Thyroid gland (tissue), 4 donors: ENCODE results near the gene OLIG1. TPM values are rescaled to one million over a fixed set of nuclear protein-coding genes. Genes with fewer than 3 reads are reported as not detected.

ENCODE experiments used
- DNase-seq, 2 donors: peaks; one replicate each; pipeline ENCODE4 v3.0.0-alpha.2; 2019
- H3K27ac ChIP-seq, 3 donors: fragments of 200-600 bp; sonication (generic); 1 replicate in 2 of 3; 2 replicates in 1 of 3; pipeline ENCODE4 v1.5.1; 2016 to 2019; ENCODE audit warnings: mild to moderate bottlenecking in 1 of 3, moderate library complexity in 1 of 3
- H3K27me3 ChIP-seq: fragments of 200-600 bp; sonication (generic); one replicate; pipeline ENCODE4 v1.5.1; 2019
- H3K36me3 ChIP-seq, 2 donors: fragments of 200-600 bp; sonication (generic); one replicate each; pipeline ENCODE4 v1.5.1; 2016 to 2019
- H3K4me1 ChIP-seq, 2 donors: fragments of 200-600 bp; sonication (generic); one replicate each; pipeline ENCODE4 v1.5.1; 2017 to 2019
- H3K4me3 ChIP-seq, 3 donors: fragments of 200-600 bp; sonication (generic); replicated peaks in 1 of 3; 1 replicate in 2 of 3; 2 replicates in 1 of 3; pipeline ENCODE4 v1.5.1; 2016; ENCODE audit warnings: mild to moderate bottlenecking in 1 of 3
- H3K9me3 ChIP-seq: fragments of 200-600 bp; sonication (generic); one replicate; pipeline ENCODE4 v1.5.1; 2017
- POLR2A ChIP-seq, 2 donors: fragments of 450-650 bp; IDR thresholded peaks; one replicate each; pipeline ENCODE4 v1.6.1; 2017; ENCODE audit warnings: antibody characterized with exemption in 2 of 2, mild to moderate bottlenecking in 2 of 2, moderate library complexity in 1 of 2
- WGBS, 2 donors: methylation state at CpG; one replicate each; pipeline ENCODE4 v1.1.5; 2017; 5-methylcytosine and 5-hydroxymethylcytosine counted together
- intact Hi-C: fragments of 100-400 bp; cut with DNase I; formaldehyde crosslinking; loops from one replicate; pipeline ENCODE4 v1.15.1; 2023
- total RNA-seq, 4 donors: library from RNA; depleted of rRNA; stranded (reverse); fragments of >200 nt; gene quantifications; one replicate each; pipeline ENCODE4 v1.2.3, GENCODE V29; 2016
- TF ChIP-seq, protein P1 (sequence below), 6 experiments: fragments of 200-600 bp in 3 of 6; fragments of 450-650 bp in 3 of 6; sonication (generic) in 3 of 6; IDR thresholded peaks; one replicate each; pipeline ENCODE4 v1.5.1; 2016 to 2019; ENCODE audit warnings: antibody characterized with exemption in 6 of 6, mild to moderate bottlenecking in 2 of 6, inconsistent platforms in 1 of 6, moderate library complexity in 1 of 6

The OLIG1 gene
- total RNA-seq, 4 donors from 2014 or later, result not detected

DNA sequence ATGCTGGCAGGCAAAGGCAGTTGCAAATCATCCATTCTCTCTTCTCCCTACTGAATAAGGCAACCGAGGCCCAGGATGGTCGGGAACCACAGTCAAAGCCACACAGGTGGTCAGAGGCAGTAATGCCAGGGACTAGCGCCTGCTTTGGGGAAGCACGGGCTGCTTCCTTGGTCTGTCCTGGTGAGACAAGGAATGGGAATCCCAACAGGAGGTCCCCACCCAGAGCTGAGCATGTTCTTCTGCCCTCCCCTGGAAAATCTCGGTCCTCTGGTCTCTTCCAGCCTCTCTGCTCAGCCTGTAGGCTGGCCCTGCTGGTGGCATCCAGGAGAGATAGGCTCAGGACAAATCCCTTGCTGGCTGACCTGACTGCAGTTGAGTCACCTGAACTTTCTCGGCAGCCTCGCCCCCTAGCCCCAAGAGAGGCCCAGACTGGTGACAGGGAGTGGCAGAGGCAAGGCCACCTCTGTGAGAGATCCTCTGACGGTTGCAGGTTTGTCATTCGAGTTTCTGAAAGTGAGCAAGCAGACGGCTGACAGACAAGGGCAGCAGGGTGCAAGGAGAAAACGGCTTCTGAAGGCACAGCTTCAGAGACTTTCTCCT lies 5.8 kb downstream of the OLIG1 start:
- H3K4me3 ChIP-seq, result no peak overlapping the region
- H3K27me3 ChIP-seq, result peaks cover 14% of the 10 kb centered on the region
- peaks cover 7 to 14% of the 10 kb centered on the region in 2 donors for H3K4me1 ChIP-seq
- DNase-seq, result no peak
- WGBS, 2 donors, result 59 to 64% methylated on average over 11 of the region's 11 CpGs
- no peaks in the 10 kb centered on the region for H3K36me3 ChIP-seq
- H3K9me3 ChIP-seq, result no peaks in the 10 kb centered on the region
- no peak overlapping the region for H3K27ac ChIP-seq
- intact Hi-C loops, result no loop called here
- no peak for TF ChIP-seq POLR2A (IDR thresholded peaks at IDR 0.05)
- TF ChIP-seq, protein P1, sequence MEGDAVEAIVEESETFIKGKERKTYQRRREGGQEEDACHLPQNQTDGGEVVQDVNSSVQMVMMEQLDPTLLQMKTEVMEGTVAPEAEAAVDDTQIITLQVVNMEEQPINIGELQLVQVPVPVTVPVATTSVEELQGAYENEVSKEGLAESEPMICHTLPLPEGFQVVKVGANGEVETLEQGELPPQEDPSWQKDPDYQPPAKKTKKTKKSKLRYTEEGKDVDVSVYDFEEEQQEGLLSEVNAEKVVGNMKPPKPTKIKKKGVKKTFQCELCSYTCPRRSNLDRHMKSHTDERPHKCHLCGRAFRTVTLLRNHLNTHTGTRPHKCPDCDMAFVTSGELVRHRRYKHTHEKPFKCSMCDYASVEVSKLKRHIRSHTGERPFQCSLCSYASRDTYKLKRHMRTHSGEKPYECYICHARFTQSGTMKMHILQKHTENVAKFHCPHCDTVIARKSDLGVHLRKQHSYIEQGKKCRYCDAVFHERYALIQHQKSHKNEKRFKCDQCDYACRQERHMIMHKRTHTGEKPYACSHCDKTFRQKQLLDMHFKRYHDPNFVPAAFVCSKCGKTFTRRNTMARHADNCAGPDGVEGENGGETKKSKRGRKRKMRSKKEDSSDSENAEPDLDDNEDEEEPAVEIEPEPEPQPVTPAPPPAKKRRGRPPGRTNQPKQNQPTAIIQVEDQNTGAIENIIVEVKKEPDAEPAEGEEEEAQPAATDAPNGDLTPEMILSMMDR (IDR thresholded peaks at IDR 0.05), result no peak

DNA sequence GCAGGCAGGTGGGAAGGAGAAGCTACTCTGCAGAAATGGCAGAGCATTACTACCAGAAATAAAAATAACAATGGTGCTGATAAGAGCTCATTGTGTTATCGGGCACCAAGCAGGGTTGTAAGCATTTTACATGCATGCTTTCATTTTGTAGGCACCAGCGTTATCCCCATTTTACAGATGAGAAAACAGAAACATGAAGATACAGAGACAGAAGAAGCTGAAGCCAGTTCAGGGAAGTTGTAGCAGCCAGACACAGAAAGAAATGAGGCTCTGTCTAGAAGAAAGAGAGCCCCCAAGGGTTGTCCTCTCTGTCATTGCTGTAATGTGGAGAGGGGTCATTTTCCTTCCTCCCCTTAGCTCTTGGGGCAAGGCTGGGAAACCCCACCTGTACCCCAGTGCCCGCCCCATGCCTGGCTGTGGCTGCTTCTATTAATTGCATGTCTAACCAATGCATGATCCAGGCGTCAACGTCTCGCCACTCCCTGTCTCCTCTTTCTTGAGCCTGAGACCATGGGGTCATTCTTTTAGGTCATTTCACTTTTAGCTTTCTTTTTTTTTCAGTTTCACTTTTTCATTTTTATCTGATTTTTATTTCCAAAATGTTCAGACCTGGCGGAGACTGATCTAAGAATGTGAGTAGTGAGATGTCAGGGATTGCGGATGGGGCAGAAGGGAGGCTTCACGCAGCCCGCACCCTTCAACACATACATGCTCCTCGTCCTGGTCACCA lies 6.8 kb downstream of the OLIG1 start:
- peaks cover 9% of the 10 kb centered on the region for H3K27me3 ChIP-seq
- no peak for TF ChIP-seq POLR2A (IDR thresholded peaks at IDR 0.05)
- TF ChIP-seq, protein P1 (IDR thresholded peaks at IDR 0.05), result no peak
- H3K9me3 ChIP-seq, result no peaks in the 10 kb centered on the region
- DNase-seq, result no peak
- intact Hi-C loops, result no loop called here
- H3K4me1 ChIP-seq, result peaks cover 0 to 3% of the 10 kb centered on the region in 2 donors
- H3K36me3 ChIP-seq, result no peaks in the 10 kb centered on the region
- no peak overlapping the region for H3K27ac ChIP-seq
- no peak overlapping the region for H3K4me3 ChIP-seq
- WGBS, 2 donors, result 88% methylated on average over 11 of the region's 11 CpGs

DNA sequence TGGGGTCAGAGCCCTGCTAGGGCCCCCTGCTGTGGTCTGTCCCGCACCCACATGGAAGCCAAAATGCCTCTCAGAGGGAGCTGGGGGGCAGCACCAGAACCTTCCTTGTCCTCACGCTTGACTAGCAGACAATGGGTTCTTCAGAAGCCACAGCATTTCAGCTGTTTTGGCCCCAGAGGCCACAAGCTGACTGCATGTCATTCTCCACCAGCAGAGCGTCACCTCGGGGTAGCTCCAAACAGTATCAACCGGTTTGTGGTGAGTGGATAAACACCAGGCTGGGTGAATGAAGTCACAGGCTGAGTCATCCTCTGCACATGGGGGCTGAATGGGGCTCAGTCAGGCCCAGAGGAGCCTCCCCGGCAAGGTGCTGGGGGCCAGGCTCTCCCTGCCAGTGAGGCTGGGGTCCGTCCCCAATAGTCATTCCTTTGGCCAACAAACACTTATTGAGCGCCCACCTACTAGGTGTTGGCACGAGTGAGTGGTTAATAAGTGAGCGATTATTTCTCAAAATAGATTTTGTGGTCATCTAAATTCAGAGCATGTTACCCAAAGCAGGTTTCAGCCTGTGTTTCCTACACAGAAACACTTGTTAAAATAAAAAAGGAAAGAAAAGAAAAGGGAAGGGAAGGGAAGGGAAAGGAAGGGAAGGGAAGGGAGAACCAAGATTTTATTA lies 9.1 kb downstream of the OLIG1 start:
- H3K4me1 ChIP-seq, result no peaks in the 10 kb centered on the region
- intact Hi-C loops, result no loop called here
- H3K36me3 ChIP-seq, result no peaks in the 10 kb centered on the region
- DNase-seq, result no peak
- H3K9me3 ChIP-seq, result no peaks in the 10 kb centered on the region
- no peak for TF ChIP-seq POLR2A (IDR thresholded peaks at IDR 0.05)
- TF ChIP-seq, protein P1 (IDR thresholded peaks at IDR 0.05), result no peak
- no peak overlapping the region for H3K27ac ChIP-seq
- H3K4me3 ChIP-seq, result no peak overlapping the region
- no peaks in the 10 kb centered on the region for H3K27me3 ChIP-seq
- WGBS, 2 donors, result 44 to 56% methylated on average over 8 to 10 of the region's 10 CpGs

- intact Hi-C loops, result no loop called here
- Histone ChIP-seq H3K4me3 (no peak overlapping the region), H3K27me3 (no peaks in the 10 kb centered on the region), H3K9me3 (no peaks in the 10 kb centered on the region), H3K27ac (no peak overlapping the region), H3K4me1 (no peaks in the 10 kb centered on the region), H3K36me3 (no peaks in the 10 kb centered on the region)
- WGBS, 2 donors, result 86 to 90% methylated on average over 3 of the region's 3 CpGs
- TF ChIP-seq, protein P1 (IDR thresholded peaks at IDR 0.05), result no peak
- TF ChIP-seq POLR2A (IDR thresholded peaks at IDR 0.05), result no peak
- no peak for DNase-seq
Measured at GRCh38 chr21:33080376-33080775, 10.4 kb downstream of the OLIG1 start.

DNA sequence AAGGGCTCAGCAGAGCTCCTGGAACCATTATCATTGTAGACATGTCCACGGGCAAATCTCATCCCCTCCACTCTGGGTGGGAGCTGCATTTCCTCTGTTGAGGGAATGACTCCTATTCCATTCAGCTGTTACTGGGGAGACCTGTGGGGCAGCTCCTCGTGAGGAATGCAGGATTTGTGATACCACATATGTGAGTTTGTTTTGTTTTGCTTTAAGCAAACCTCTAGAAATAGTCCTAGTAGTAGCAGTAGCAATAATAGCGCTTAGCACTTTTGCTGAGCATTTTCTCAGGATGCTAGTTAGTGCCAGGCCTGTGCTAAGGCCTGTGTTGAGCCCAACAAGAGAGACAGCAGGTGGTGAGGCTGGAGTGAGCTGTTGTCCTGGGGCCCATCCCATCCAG lies 10.8 kb downstream of the OLIG1 start:
- WGBS, 2 donors, result 86 to 89% methylated on average over 3 of the region's 3 CpGs
- TF ChIP-seq POLR2A (IDR thresholded peaks at IDR 0.05), result no peak
- TF ChIP-seq, protein P1 (IDR thresholded peaks at IDR 0.05), result no peak
- no peaks in the 10 kb centered on the region for H3K36me3 ChIP-seq
- H3K27ac ChIP-seq, result no peak overlapping the region
- no peak for DNase-seq
- H3K4me1 ChIP-seq, result no peaks in the 10 kb centered on the region
- intact Hi-C loops, result no loop called here
- H3K27me3 ChIP-seq, result no peaks in the 10 kb centered on the region
- no peaks in the 10 kb centered on the region for H3K9me3 ChIP-seq
- H3K4me3 ChIP-seq, result no peak overlapping the region
